Stimulated activated CD8-positive, alpha-beta memory T cell treated with anti-CD3 and anti-CD28 coated beads, Interleukin-15, amount 100 ng/mL, for 48 hours (primary cell): Measurements from ENCODE around the gene TSPAN11.

Experiments
- DNase-seq, 2 donors: peaks; one replicate each; pipeline ENCODE4 v3.0.0-alpha.2; 2020; ENCODE audit warnings: low read depth in 2 of 2

The TSPAN11 gene

DNA sequence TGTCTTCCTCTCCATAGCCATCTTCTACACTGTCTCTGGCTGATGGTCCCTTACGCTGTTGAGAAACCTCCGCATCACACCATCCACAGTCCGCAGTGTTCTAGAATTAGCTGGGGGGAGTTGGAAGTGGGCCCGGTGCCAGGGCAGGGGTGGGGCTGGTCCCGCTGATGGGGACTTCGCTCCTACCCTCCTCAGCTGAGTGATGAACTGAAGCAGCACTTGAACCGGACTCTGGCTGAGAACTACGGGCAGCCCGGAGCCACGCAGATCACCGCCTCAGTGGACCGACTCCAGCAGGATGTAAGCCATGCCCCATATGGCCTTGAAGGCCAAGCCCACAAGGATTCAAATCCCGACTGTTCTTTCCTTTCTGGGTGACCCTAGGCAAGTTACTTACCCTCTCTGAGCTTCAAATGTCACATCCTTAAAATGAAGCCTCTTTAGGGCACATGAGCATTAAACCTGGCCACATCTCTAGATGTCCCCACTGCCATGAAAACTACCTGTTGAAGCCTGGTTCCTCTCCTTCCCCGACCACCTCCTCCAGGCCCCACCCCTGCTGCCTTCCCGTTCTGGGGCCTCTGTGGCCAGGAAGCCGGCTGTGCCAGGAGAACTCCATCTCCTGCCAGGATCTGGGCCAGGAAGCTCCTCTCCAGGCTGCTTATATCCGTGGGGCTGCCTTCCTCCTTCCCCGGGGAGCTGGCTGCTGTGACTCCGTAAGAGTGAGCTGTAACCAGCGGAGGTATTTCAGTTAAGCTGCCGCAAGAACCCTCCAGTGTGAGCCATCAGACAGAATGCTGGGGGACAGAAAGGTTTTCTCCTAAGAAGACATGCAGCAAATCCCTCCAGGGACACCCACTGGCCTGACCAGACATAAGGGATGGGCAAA is 53.1 kb downstream of the TSPAN11 start:
- no peak for DNase-seq

DNA sequence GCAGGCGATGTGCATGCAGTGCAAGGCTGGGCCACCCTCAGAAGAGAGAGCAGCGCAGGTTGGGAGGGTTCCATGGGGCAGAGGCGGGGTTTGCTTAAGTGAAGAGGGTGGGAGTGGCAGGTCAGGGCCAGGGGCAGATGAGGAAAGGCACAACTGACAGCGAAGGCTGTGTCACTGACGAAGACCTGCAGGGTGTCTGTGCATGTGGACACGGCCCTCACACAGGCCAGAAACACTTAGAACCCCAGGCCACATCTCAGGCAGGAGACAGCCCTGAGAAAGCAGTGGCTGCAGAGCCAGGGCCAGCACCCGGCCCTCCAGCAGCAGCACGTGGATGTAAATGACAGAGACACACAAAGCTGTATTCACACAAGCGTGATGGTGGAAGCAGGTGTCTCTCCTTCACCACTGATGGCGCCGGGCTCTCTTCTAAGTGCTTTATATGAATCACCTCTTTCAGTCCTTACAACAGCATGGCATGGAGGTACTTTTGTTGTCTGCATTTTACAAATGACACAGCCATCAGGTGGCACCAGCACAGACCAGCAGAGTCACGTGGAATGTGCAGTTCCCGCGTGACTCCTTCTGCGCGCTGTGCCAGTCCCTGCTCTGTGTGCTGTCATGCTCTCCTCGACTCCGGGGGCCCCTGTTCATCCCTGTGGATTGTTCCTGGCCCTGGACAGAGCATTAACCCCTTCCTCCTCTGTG is 54.6 kb downstream of the TSPAN11 start:
- DNase-seq, result no peak

DNA sequence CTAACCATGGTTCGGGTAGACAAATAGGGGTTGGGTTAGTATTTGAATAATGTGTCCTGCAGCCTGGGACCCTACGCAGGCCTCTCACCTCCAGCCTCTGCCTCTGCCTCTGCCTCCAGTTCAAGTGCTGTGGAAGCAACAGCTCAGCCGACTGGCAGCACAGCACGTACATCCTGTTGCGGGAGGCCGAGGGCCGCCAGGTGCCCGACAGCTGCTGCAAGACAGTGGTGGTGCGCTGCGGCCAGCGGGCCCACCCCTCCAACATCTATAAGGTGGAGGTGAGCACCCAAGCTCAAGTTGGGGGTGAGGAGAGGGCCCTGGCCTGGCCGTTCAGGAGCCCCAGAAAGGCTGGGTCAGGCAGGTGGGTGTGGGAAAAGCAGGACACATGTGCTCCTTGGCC is 55.9 kb downstream of the TSPAN11 start:
- DNase-seq, result no peak

DNA sequence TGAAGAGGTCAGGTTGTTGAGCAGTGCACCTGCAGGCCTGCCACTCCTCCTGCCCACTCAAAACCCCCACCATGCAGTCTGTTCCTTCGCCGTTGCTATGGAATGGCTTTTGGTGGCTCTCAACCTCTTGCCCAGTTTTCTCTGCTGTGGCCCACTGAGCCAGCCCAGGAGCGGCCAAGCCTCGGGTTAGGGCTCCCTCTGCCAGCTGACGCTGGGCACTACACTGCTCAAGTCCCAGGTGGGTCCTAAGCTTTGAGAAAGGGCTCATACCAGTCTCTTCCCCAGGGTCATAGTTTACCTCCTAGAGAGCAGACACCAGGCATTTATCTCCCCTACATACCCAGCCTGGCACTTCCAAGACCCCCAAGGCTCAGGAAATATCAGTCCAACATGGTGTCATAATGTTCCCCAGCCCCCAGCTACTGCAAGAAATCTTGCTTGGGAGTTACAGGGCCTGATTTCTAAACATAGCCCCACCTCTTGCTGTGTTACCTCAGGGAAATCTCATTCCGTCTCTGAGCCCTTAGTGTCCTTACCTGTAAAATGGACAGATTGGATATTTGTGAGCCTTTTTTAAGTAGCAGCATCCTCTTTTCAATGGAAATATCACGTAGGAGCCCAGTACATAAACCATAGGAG is 59.4 kb downstream of the TSPAN11 start:
- DNase-seq, result no peak

DNA sequence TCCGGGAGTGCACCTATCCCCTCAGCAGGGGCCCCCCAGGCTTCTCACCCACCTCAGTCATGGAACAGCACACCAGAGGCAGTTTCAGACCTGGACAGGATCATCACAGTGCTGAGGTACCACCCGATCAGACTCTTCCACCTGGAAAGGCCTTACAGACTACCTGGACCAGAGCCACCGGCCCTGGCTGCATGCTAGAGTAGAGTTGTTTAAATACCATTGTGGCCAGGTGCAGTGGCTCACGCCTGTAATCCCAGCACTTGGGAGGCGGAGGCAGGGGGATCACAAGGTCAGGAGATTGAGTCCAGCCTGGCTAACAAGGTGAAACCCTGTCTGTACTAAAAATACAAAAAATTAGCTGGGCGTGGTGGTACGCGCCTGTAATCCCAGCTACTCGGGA is 61.5 kb downstream of the TSPAN11 start:
- DNase-seq, result no peak

DNA sequence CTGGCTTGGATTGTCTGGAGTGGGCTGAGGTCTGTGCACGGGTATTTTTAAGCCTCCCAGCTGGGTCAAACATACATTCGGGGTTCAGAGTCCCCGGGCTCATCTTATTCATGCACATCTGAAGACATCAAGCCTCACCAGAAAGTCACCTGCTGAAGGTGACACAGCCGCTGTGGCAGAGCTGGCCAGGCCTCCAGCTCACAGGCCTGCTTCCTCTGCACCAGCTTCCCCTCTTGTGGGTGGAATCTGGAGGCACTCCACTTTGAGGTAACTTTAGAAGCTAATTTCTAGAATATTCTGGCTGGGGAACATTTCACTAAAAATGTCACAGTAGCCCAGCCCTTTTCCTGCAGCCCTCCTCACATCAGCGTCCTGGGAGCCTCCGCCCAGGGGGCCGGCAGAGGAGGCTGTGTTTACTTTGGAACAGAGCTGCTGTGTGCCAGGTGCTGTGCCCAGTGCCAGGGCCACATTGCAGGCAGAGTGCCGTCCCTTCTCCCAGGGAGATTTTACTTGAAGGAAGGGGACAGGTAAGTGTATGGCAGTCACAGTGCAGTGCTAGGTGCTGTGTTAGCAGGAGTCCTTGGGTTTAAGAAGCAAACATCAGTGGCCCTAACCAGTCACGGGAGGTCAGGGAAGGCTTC is 62.2 kb downstream of the TSPAN11 start:
- DNase-seq, result no peak

DNA sequence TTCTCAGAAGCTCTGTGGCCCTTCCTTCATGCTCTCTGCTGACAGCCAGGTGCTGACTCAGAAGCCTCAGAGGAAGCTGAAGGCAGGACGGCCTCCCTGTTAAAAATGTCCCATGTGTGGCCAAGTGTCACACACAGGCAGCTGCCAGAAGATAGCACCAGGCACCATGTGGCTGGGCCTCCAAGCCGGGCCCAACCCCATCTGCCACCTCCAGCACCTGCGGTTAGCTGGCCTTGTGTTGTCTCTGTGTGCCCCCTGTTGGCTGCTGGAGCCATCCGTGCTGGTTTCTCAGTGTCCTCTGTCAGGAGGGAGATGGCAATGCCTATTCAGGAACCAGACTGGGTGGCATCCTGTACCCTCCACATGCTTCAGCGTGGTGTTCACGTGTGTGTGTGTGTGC is 63.2 kb downstream of the TSPAN11 start:
- DNase-seq, result no peak

DNA sequence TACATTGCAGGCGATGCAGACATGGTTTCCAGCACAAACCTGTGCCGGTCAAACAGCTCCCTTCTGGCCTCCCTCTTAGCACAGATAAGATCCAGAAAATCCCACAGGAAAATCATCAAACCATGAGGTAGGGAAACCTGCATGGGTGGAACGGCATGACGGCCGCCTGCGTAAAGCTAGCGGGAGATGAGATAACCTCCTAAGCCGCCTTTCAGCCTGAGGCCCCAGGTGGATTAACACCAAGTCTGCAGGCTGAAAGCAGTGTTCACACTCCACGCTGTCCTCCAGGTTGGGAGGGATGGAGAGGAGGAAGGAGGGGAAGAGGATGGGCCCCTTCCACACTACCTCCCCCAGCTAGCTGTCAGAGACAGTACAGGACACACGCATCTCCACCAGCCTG is 63.8 kb downstream of the TSPAN11 start:
- no peak for DNase-seq

DNA sequence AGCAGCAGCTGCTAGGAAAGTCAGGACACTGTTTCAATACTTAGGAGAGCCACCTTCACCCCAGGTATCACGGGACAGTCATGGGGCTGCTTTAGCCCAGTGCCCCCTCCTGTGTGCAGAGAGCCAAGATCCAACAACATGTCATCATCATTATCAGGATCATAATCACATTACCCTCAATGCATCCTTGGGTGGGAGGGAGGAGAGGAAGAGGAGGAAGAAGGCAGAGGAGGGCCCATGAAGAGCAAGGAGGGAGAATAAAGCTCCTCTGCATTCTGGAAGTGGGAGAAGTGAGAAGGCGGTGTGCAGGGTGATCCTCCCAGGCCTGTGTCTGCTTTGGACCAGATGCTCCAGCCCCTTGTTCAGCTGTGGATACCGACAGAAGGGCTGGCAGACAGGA is 64.2 kb downstream of the TSPAN11 start:
- DNase-seq, result no peak

DNA sequence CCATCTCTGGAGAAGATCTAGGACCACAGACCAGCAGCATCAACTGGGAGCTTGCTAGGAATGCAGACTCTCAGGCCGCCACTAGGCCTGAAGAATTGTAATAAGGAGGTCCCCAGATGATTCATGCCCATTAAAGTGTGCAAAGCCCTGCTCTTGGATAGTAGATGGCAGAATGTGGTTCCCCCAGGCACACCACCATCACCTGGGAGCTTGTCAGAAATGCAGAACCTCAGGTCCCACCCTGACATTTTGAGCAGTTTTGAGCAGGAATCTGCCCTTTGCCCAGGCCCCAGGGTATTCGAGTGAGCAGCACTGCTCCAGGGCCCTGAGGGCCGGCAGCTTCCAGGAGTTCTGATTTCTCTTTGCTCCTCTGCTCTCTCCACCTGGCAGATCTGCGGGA is 64.9 kb downstream of the TSPAN11 start:
- no peak for DNase-seq

DNA sequence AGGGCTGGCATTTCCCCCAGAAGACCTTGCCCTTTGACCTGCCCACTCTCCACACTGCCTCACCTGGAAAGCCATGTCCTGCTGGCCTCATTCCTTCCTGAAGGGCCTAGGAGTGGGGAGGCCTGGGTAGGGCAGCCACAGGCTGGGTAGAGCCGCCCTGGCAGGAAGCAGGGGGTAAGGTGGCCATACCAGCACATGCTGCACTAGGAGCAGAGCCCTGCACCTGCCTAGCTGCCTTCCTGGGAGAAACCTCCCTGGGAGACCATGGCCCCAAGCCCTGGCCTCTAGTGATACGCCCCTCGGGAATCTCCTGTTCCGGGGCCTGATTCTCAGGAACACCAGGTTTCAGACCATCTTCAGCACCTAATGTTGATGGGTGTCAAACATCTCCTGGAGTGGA is 65.8 kb downstream of the TSPAN11 start:
- DNase-seq, result no peak

DNA sequence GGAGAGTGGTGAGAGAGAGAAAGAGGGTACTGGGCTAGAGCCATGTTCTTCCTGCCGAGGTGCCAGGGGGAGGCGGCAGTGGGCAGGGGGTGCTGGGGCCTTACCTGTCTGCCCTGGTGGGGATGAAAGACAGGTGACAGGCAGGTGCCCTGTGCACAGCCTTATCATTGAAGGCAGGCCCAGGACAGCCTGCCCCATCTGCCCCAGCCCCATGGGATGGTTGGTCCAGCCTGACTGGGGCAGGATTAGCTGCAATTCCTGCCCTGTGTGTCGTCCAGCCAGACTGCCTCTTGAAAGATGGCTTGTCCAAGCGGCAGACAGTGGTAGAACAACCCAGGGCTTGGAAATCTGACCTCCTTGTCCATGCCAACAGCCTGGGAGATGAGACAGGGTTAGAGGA is 67.2 kb downstream of the TSPAN11 start:
- DNase-seq, result no peak

DNA sequence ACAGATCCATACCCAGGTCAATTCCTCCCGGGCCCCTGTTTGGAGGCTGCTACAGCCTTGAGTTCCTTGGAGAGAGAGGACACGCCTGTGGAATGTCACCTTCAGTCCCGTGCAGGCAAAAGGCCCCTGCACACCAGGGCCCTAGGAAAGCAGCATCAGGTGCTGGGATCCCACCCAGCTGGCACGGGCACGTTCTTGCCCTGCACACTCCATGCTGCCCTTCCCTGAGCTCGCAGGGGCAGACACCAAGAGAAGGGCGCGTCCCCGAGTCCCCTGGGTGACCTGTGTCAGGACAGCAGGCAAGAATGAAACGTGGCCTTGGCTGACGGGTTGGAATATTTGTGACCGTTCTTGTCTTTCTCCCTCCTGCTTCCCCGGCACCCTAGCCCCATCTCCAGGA is 67.7 kb downstream of the TSPAN11 start:
- no peak for DNase-seq

DNA sequence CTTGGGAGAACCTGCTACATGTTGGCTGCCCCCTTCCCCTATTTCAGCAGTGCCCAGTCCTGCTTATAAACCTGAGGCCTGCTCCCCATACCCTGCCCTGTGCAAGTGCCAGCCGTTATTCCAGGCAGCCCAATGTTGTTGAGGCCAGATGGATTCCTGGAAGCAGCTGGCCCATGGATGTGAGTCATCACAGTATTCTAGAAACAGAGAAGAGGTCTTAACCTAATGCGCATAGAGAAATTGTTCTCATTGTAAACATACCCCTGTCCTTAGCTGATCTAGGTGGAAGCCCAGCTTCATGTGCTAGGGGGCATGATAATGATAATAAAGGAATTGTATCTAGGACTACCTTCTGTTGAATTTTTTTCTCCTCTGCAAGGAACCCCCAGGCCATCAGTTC is 69.7 kb downstream of the TSPAN11 start:
- no peak for DNase-seq

DNA sequence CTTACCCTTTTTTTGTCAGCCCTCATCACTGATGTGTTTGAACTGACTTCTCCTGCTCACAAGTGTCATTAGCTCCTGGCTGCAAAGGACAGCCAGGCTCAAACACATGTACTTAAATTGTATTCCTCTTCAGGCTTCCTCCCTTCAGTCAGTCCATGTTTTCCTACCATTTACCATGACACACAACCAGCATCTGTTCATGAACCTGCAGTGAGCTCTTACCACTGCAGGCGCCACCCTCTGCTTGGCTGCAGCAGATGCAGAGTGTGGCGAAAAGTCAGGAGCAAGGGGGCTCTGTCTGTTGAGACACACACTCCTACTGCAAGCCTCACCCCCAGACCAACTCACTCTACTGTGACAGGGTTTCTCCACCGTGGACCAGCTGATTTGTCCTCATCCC is 70.2 kb downstream of the TSPAN11 start:
- DNase-seq, result no peak

DNA sequence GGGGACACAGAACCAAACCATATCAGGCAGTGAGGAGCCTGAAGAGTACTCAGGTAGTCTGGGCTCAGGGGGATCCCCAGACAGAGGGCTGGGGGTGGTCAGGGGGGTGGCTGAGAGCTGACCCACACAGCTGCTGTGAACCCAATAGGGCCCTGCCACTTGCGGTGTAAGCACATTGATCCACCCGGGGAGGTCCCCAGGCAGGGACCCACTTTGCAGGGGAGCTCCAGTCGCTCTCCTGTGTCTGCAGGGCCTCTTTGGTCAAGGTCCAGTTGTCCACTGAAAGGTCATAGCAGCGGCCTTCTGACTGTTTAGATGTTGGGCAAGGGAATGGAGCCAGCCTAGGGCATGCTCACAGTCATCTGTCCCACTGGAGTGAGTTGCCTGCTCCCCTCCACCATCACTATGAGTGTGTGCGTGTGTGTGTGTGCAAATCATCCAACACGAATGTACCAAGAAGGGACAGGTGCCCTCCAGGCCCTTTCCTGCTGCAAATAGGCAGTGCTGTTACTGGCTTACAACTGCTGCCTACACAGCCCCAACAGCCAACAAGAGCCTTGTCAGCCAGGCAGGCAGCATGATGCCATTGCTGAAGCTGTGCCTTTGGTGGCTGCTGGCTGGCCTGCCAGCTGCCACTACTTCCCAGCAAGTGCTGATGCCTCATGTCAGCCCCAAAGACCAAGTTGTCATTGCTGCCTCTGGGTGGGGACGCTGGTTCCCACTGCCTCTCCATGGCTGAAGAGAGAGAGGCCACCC is 71.3 kb downstream of the TSPAN11 start:
- no peak for DNase-seq

DNA sequence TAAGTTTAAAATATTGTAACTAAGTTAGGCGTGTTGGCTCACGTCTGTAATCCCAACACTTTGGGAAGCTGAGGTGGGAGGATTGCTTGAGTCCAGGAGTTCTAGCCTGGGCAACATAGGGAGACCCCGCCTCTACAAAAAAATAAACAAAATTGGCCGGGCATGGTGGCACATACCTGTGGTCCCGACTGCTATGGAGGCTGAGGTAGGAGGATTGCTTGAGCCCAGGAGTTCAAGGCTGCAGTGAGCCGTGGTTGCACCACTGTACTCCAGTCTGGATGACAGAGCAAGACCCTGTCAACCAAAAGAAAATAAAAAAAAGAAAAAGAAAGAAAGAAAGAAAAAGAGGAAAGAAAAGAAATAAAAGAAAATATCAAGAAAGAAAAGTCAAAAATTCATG is 72.5 kb downstream of the TSPAN11 start:
- DNase-seq, result no peak

DNA sequence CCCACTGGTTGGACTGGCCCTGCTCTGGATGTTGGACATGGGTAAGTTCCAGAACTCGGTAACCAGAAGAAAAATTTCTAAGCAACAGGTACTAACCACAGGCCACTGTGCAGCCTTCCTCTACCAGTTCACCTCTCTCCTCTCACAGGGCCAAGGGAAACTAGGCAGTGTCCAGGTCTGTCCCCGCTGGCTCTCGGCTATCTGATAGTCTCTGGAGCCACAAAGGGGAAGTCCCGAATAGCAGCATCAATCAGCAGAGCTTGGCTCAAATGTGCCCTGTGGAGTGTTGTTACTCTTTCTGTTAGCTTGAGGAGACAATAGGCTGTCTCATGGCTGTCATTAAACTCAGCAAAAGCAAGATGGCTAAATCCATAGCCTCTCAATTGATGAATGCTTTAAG is 73.2 kb downstream of the TSPAN11 start:
- no peak for DNase-seq

DNA sequence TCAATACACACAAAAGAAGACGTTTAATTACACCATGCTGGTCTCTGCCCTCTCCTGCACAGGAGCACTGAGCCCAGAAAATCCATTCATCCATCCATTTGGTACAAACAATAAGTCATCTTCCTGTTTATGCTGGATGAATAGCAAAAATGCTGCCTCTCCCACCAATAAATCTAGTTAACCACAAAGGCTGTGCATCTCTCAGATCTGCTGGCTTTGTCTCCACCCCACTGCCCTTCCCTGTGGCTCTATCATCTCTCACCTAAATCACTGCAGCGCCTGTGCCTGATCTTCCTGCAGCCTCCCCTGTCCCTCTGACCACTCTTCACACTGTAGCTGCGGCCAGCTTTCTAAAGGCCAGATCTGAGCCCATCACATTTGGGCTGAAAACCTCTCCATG is 74.2 kb downstream of the TSPAN11 start:
- no peak for DNase-seq

DNA sequence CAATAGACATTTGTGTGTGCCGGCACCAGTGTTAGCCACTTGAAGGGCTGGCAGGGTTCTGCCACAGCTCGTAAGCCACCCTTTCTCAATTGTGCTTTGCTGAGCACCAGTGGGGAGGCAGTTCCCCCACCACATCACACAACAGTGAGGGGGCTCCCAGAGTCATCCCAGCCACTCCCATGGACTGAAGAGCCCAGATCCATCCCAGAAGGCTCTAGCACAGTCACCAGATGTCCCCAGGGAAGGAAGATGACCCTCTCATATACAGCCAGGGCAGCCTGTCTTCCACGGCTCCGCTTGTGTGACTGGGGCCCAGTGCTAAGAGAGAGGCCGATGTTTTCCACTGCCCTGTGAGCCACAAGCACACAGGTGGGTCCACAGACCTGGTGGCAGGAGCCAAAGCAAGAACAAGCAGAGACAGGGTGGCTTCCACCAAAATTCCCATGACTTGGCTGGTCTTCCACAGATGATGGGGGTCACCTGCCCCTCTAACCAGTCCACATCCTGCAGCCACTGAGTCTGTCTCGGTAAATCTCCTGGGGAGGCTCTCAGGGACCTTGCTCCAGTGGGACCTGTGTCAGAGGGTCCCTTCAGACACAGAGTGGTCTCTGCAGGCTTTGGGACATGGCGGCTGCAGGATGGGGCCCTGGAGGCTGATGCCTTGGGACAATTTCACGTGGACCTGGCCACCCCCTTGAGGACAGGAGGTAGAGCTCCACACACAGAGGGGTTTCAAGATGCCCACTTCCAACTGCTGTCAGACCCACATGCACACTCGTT is 75.2 kb downstream of the TSPAN11 start:
- DNase-seq, result no peak

DNA sequence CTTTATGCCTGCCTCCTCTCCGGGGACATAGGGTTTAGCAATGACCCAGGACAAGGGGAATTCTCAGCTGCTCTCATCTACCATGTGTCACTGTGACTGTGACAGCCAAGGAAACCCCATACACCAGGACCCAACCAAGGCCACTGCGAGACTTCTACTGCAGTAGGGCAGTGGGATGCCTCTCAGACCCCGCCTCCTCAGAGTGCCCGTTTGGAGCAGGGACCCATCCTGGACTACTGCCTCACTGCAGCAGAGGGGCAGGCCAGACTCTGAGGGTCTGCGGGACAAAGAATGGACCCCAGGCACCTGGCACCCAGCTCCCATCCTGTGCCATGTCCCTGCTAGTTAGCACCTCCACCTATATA is 75.8 kb downstream of the TSPAN11 start:
- DNase-seq, result no peak
